Memory B cell (primary cell): ENCODE data around the gene HHIPL1.

Experiments used
- ATAC-seq: fragments of 150-1000 bp; cut with Tn5 transposase; 2 replicates; pipeline ENCODE4 v1.10.0; 2021; ENCODE audit warnings: low read depth, mild to moderate bottlenecking, moderate library complexity
- DNase-seq, 2 donors: peaks; one replicate each; pipeline ENCODE4 v3.0.0; 2022; ENCODE audit warnings: low spot score in 2 of 2
- H3K27ac Mint-ChIP-seq: one replicate; pipeline ENCODE4 v1.8.0; 2022; ENCODE audit warnings: mild to moderate bottlenecking, moderate library complexity, mixed read lengths
- H3K27me3 Mint-ChIP-seq: one replicate; pipeline ENCODE4 v1.8.0; 2022; ENCODE audit warnings: mixed read lengths
- H3K36me3 Mint-ChIP-seq: one replicate; pipeline ENCODE4 v1.8.0; 2022; ENCODE audit warnings: mild to moderate bottlenecking, mixed read lengths
- H3K4me1 Mint-ChIP-seq: one replicate; pipeline ENCODE4 v1.8.0; 2022; ENCODE audit warnings: mixed read lengths
- H3K4me3 Mint-ChIP-seq: one replicate; pipeline ENCODE4 v1.8.0; 2022; ENCODE audit warnings: mild to moderate bottlenecking, moderate library complexity, mixed read lengths
- H3K9me3 Mint-ChIP-seq: one replicate; pipeline ENCODE4 v1.8.0; 2022; ENCODE audit warnings: mixed read lengths

The HHIPL1 gene

GRCh38 chr14:99604278-99604765, 40.6 kb upstream of the HHIPL1 start:
- DNase-seq = peak; percentile 93 to 96
- Mint-ChIP-seq H3K27ac (peak overlapping the region; percentile 71), H3K9me3 (no peaks in the 10 kb centered on the region), H3K36me3 (no peaks in the 10 kb centered on the region), H3K4me1 (peaks cover 8% of the 10 kb centered on the region), H3K4me3 (peak overlapping the region; percentile 89), H3K27me3 (peaks cover 2% of the 10 kb centered on the region)
- ATAC-seq = peak; percentile 90

DNA sequence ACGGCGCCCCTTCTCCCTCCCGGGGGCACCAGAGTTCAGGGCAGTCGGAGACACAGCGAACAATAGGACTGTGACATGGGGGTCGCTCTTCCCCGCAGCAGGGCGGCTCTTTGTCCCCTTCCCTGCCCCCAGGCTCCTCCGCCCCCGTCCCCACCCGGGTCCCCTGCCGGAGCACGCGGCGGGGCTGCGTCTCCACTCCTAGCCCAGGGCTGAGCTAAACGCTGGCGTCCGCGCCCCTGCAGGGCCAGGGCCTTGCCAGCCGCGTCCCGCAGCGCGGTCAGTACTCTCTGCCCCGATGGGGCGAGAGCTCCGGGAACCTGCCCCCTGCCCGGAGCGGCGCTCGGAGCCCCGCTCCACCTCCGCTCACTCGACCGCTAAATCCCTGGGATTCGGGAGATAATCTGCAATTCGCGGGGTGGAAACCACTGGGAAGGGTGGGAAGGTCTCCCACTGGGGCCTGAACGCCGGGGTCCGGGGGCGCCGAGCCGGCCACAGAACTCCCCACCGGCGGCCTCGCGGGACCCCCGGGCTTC, 40.1 kb upstream of the HHIPL1 start:
- ATAC-seq = peak; percentile 14

GRCh38 chr14:99605299-99605961, 39.5 kb upstream of the HHIPL1 start:
- Mint-ChIP-seq H3K27ac (peak overlapping the region; percentile 71), H3K36me3 (no peaks in the 10 kb centered on the region), H3K9me3 (no peaks in the 10 kb centered on the region), H3K27me3 (peaks cover 2% of the 10 kb centered on the region), H3K4me1 (peaks cover 8% of the 10 kb centered on the region), H3K4me3 (peak overlapping the region; percentile 89)
- ATAC-seq = peak; percentile 37
- peak; percentile 52 to 63 for DNase-seq

More for the DNA sequence above, 40.1 kb upstream of the HHIPL1 start:
- H3K36me3 Mint-ChIP-seq = no peaks in the 10 kb centered on the region
- peaks cover 2% of the 10 kb centered on the region for H3K27me3 Mint-ChIP-seq
- peaks cover 8% of the 10 kb centered on the region for H3K4me1 Mint-ChIP-seq
- H3K9me3 Mint-ChIP-seq = no peaks in the 10 kb centered on the region
- H3K27ac Mint-ChIP-seq = peak overlapping the region; percentile 71
- DNase-seq = peak in 1 of 2 donors; percentile 22
- peak overlapping the region; percentile 89 for H3K4me3 Mint-ChIP-seq

DNA sequence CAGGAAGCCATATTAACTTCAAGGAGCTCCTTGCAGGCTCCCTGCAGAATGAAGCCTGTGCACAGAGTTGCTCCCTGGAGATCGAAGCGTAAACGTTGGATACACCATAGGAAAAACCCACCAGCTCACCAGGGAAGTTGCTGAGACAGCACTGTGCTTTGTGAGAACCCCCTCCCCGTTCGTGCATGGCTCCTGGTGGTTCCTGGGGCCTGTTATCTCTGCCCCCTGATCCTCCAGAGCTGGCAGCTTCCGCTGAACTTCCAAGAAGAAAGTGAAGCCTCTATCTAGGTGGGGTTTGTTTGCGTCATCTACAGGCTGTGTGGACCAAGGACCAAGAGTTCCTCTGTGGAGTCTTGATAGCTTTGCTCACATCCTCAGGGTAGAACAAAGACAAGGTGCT, 38.6 kb upstream of the HHIPL1 start:
- Mint-ChIP-seq H3K9me3 (no peaks in the 10 kb centered on the region), H3K27me3 (peaks cover 2% of the 10 kb centered on the region), H3K36me3 (no peaks in the 10 kb centered on the region), H3K27ac (no peak overlapping the region), H3K4me3 (no peak overlapping the region), H3K4me1 (peaks cover 8% of the 10 kb centered on the region)
- no peak for DNase-seq
- ATAC-seq = no peak

DNA sequence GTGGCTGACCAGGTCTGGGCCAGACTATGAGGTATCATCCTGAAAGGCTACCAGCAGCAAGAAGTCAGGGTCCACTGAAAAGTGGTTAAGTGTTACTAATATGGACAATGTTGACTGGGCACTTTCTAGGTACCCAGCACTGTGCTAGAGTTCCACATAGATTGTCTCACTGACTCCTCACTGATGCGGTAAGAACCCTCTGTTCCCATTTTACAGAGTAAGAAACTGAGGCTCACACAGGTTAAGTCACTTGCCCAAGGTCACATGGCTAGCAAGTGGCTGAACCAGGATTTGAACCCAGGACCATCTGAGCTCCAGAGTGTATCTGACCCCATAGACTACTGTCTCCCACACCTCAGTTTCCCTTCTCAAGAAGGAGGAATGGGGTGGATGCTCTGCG, 36.3 kb upstream of the HHIPL1 start:
- no peaks in the 10 kb centered on the region for H3K36me3 Mint-ChIP-seq

DNA sequence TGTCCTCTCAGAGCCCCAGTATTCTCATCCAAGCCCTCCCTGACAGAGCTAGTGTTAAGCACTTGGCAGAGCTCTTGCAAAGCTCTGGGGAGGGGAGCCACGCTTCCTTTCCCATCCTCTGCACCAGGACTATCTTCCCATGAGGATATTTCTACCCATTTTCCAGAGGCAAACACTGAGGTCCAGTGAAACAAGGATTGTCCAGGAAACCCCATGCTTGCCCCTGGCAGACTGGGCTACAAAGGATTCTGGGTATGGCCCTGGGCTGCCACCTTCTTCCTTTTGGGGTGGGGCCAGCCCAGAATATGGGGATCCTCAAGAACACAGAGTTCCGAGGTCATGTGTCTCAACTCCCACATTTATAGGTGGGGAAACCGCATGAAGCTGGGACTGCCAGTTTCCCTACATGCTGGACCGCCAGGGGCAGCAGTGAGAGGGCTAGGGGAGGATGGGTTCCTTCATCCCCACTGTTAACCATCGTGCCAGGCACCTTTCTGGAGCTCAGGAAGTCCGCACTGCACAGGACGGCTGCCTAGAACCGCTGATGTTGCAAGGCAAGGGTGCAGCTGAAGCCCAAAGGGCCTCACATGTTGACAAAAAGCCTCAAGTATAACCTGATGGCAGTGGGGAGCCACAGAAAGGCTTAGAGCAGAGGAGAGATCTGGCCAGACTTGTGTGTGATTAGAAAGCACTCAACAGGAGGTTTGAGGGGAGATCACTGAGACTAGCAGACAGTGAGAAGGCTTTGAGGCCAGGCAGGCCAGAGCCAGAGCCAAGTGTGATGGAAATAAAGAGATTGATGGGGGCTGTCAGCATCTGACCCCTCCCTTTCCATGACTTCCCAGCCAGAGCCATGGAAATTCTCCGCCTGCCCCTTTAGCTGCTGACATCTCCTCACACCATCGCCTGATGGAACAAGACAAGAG, 35.4 kb upstream of the HHIPL1 start:
- ATAC-seq = no peak
- Mint-ChIP-seq H3K9me3 (no peaks in the 10 kb centered on the region), H3K27ac (no peak overlapping the region), H3K27me3 (peaks cover 4% of the 10 kb centered on the region), H3K36me3 (no peaks in the 10 kb centered on the region), H3K4me1 (peaks cover 6% of the 10 kb centered on the region), H3K4me3 (no peak overlapping the region)
- DNase-seq = no peak

More for the DNA sequence above, 36.3 kb upstream of the HHIPL1 start:
- DNase-seq (no peak), ATAC-seq (no peak)
- H3K4me1 Mint-ChIP-seq = peaks cover 6% of the 10 kb centered on the region
- H3K4me3 Mint-ChIP-seq = no peak overlapping the region
- no peaks in the 10 kb centered on the region for H3K9me3 Mint-ChIP-seq
- no peak overlapping the region for H3K27ac Mint-ChIP-seq
- H3K27me3 Mint-ChIP-seq = peaks cover 2% of the 10 kb centered on the region

GRCh38 chr14:99611646-99612045, 33.3 kb upstream of the HHIPL1 start:
- ATAC-seq = no peak
- Mint-ChIP-seq H3K27me3 (peaks cover 9% of the 10 kb centered on the region), H3K27ac (no peak overlapping the region), H3K4me1 (no peaks in the 10 kb centered on the region), H3K4me3 (no peak overlapping the region), H3K9me3 (no peaks in the 10 kb centered on the region), H3K36me3 (no peaks in the 10 kb centered on the region)
- no peak for DNase-seq

- Mint-ChIP-seq H3K4me3 (no peak overlapping the region), H3K4me1 (no peaks in the 10 kb centered on the region), H3K27me3 (peaks cover 10% of the 10 kb centered on the region), H3K27ac (no peak overlapping the region), H3K36me3 (no peaks in the 10 kb centered on the region), H3K9me3 (no peaks in the 10 kb centered on the region)
- DNase-seq (no peak), ATAC-seq (no peak)
Observed at GRCh38 chr14:99612071-99612737, 32.7 kb upstream of the HHIPL1 start.

- H3K4me1 Mint-ChIP-seq = no peaks in the 10 kb centered on the region
- no peaks in the 10 kb centered on the region for H3K36me3 Mint-ChIP-seq
- ATAC-seq (no peak), DNase-seq (no peak)
- H3K27ac Mint-ChIP-seq = no peak overlapping the region
- no peaks in the 10 kb centered on the region for H3K9me3 Mint-ChIP-seq
- H3K4me3 Mint-ChIP-seq = no peak overlapping the region
- H3K27me3 Mint-ChIP-seq = peaks cover 10% of the 10 kb centered on the region
Observed at GRCh38 chr14:99612738-99613330, 32.1 kb upstream of the HHIPL1 start.

DNA sequence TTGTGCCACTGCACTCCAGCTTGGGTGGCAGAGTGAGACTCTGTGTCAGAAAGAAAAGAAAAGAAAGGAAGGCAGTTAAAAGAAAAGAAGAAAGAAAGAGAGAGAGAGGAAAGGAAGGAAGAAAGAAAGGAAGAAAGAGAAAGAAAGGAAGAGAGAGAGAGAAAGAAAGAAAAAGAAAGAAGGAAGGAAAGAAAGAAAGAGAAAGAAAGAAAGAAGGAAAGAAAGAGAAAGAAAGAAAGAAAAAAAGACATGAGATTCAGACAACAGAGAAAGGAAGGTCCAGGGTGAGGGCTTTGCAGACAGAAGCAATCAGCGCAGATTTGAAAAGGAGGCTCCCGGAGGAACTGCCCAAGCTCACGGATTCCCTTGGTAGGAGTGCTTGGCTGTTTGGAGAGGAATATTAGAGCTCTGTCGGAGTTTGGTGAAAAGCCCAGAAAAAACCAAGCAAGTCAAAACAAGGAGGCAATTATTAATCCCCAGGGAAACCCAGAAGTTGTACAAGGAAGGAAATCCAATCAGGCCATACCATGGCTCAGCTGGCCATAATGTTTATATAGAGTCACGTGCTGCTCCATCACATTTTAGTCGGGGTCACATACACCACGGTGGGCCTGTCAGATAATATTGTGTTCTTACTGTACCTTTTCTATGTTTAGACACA, 29.3 kb upstream of the HHIPL1 start:
- ATAC-seq (no peak), DNase-seq (no peak)
- H3K4me1 Mint-ChIP-seq = no peaks in the 10 kb centered on the region
- H3K27me3 Mint-ChIP-seq = peaks cover 11% of the 10 kb centered on the region
- H3K9me3 Mint-ChIP-seq = no peaks in the 10 kb centered on the region
- no peak overlapping the region for H3K4me3 Mint-ChIP-seq
- no peaks in the 10 kb centered on the region for H3K36me3 Mint-ChIP-seq
- no peak overlapping the region for H3K27ac Mint-ChIP-seq

- no peaks in the 10 kb centered on the region for H3K36me3 Mint-ChIP-seq
- no peak overlapping the region for H3K27ac Mint-ChIP-seq
- ATAC-seq (no peak), DNase-seq (no peak)
- no peaks in the 10 kb centered on the region for H3K9me3 Mint-ChIP-seq
- peaks cover 12% of the 10 kb centered on the region for H3K27me3 Mint-ChIP-seq
- H3K4me1 Mint-ChIP-seq = no peaks in the 10 kb centered on the region
- no peak overlapping the region for H3K4me3 Mint-ChIP-seq
Observed at GRCh38 chr14:99616832-99617800, 27.8 kb upstream of the HHIPL1 start.
